T-helper 2 cell treated with Interferon-gamma antibody and Interleukin-4, amounts not matched to agents 5 μg/mL and 100 μg/mL, for 36 hours (primary cell): ENCODE measurements around the gene BABAM2.

Experiments used
- DNase-seq: peaks from one replicate; pipeline ENCODE4 v3.0.0; 2021; ENCODE audit warnings: low spot score
- H3K27ac Mint-ChIP-seq: one replicate; pipeline ENCODE4 v1.8.0; 2021; ENCODE audit warnings: mild to moderate bottlenecking, mixed read lengths
- H3K27me3 Mint-ChIP-seq: one replicate; pipeline ENCODE4 v1.8.0; 2021; ENCODE audit warnings: low read depth, mixed read lengths
- H3K36me3 Mint-ChIP-seq: one replicate; pipeline ENCODE4 v1.8.0; 2021; ENCODE audit warnings: low read depth, mixed read lengths
- H3K4me1 Mint-ChIP-seq: one replicate; pipeline ENCODE4 v1.8.0; 2021; ENCODE audit warnings: low read depth, mixed read lengths
- H3K4me3 Mint-ChIP-seq: one replicate; pipeline ENCODE4 v1.8.0; 2022; ENCODE audit warnings: mild to moderate bottlenecking, moderate library complexity, mixed read lengths
- H3K9me3 Mint-ChIP-seq: one replicate; pipeline ENCODE4 v1.8.0; 2021; ENCODE audit warnings: mixed read lengths

Gene BABAM2

GRCh38 chr2:28152585-28153280, 262.2 kb downstream of the BABAM2 start:
- Mint-ChIP-seq H3K4me1 (no peaks in the 10 kb centered on the region), H3K27ac (no peak overlapping the region), H3K4me3 (no peak overlapping the region), H3K27me3 (no peaks in the 10 kb centered on the region), H3K9me3 (peaks cover 25% of the 10 kb centered on the region), H3K36me3 (peaks cover 32% of the 10 kb centered on the region)
- no peak for DNase-seq

DNA sequence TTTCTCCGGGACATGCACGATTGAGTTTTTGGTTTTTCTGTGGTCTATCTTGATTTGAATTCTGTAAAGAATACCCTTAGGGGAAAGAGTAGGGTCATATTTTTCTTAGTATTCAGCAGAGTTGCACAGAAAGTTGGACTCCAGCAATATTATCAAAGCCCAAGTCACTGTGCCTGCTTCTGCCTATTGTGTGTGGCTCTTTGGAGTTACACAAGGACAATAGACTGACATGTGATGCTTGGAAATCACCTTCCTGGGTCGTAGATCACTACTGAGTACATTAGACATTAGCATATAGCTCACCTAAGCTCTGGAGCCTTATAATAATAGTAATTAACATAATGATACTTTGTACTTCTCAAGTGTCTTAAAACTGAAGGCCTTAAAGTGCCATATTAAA, 263.3 kb downstream of the BABAM2 start:
- Mint-ChIP-seq H3K27me3 (no peaks in the 10 kb centered on the region), H3K9me3 (peaks cover 21% of the 10 kb centered on the region), H3K27ac (no peak overlapping the region), H3K36me3 (peaks cover 27% of the 10 kb centered on the region), H3K4me1 (no peaks in the 10 kb centered on the region), H3K4me3 (no peak overlapping the region)
- DNase-seq: no peak

DNA sequence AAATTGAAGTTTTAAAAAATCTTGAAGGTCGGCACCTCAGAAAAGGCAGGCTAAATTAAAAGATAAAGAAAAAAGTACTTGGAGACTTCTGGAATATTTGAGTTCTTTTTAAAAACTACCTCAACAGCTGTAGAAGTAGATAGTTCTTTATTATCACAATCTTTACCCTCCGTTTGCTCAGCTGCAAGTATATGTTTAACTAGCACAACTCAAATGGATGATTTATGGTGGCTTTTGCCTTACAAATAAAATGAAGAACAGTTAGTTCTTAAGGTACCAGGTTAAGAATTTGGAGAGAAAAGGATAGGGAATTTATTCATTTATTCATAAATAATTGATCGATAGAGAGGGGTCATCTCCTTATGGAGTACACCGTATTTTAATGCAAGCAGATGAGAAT, 264.6 kb downstream of the BABAM2 start:
- no peak overlapping the region for H3K27ac Mint-ChIP-seq
- no peak for DNase-seq
- no peak overlapping the region for H3K4me3 Mint-ChIP-seq
- H3K36me3 Mint-ChIP-seq: peaks cover 28% of the 10 kb centered on the region
- no peaks in the 10 kb centered on the region for H3K4me1 Mint-ChIP-seq
- peaks cover 17% of the 10 kb centered on the region for H3K9me3 Mint-ChIP-seq
- H3K27me3 Mint-ChIP-seq: no peaks in the 10 kb centered on the region

GRCh38 chr2:28155627-28156026, 265.1 kb downstream of the BABAM2 start:
- H3K36me3 Mint-ChIP-seq: peaks cover 28% of the 10 kb centered on the region
- H3K4me3 Mint-ChIP-seq: no peak overlapping the region
- H3K4me1 Mint-ChIP-seq: no peaks in the 10 kb centered on the region
- DNase-seq: no peak
- peaks cover 17% of the 10 kb centered on the region for H3K9me3 Mint-ChIP-seq
- no peak overlapping the region for H3K27ac Mint-ChIP-seq
- H3K27me3 Mint-ChIP-seq: no peaks in the 10 kb centered on the region

GRCh38 chr2:28158791-28159190, 268.3 kb downstream of the BABAM2 start:
- H3K4me1 Mint-ChIP-seq: no peaks in the 10 kb centered on the region
- peaks cover 17% of the 10 kb centered on the region for H3K36me3 Mint-ChIP-seq
- peaks cover 17% of the 10 kb centered on the region for H3K9me3 Mint-ChIP-seq
- no peak overlapping the region for H3K4me3 Mint-ChIP-seq
- H3K27me3 Mint-ChIP-seq: no peaks in the 10 kb centered on the region
- no peak for DNase-seq
- no peak overlapping the region for H3K27ac Mint-ChIP-seq

GRCh38 chr2:28160986-28161425, 270.5 kb downstream of the BABAM2 start:
- Mint-ChIP-seq H3K4me1 (no peaks in the 10 kb centered on the region), H3K27me3 (no peaks in the 10 kb centered on the region), H3K36me3 (peaks cover 6% of the 10 kb centered on the region), H3K9me3 (peaks cover 6% of the 10 kb centered on the region), H3K4me3 (no peak overlapping the region), H3K27ac (no peak overlapping the region)
- no peak for DNase-seq

- no peak overlapping the region for H3K4me3 Mint-ChIP-seq
- no peak for DNase-seq
- no peak overlapping the region for H3K27ac Mint-ChIP-seq
- no peaks in the 10 kb centered on the region for H3K4me1 Mint-ChIP-seq
- no peaks in the 10 kb centered on the region for H3K27me3 Mint-ChIP-seq
- peaks cover 4% of the 10 kb centered on the region for H3K36me3 Mint-ChIP-seq
- H3K9me3 Mint-ChIP-seq: peaks cover 4% of the 10 kb centered on the region
Measured at GRCh38 chr2:28161466-28161865, 270.9 kb downstream of the BABAM2 start.

DNA sequence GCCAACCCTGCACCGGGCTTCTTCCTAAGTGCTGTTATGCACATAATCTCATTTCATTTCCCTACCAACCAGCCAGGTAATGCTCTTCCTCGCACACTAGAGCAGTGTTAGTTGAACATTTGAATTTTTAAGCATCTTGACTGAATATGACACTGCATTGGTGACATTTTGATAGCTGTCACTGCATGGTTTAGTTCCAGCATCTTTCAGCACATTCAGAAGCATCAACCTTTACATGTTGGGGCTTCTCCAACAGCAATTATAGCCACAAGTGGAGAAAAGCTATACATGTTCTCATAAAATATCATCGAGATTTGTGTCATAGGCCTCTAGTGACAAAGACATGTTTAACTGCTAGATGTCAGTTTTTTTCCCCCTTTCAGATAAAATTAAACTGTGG, 272.0 kb downstream of the BABAM2 start:
- H3K9me3 Mint-ChIP-seq: no peaks in the 10 kb centered on the region
- no peak overlapping the region for H3K27ac Mint-ChIP-seq
- H3K36me3 Mint-ChIP-seq: peaks cover 4% of the 10 kb centered on the region
- DNase-seq: no peak
- H3K4me3 Mint-ChIP-seq: no peak overlapping the region
- H3K4me1 Mint-ChIP-seq: no peaks in the 10 kb centered on the region
- no peaks in the 10 kb centered on the region for H3K27me3 Mint-ChIP-seq

DNA sequence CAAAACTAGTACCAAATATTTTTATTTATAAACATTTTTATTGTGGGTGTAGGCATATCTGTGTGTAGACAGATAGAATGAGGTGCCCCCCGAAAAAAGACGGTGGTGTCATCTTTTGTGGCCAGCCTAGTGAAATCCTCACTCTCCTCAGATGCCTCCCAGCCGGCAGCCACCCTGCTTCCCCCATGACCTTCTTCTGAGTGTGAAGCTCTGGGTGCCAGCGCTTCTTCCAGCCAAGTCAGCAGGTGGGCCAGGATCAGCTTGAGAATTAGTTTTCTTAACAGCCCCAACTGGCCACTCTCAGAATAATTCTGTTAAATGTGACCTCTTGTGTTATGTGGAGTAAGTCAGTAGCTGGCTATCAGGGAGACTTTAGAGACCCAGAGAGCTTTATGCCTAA, 272.5 kb downstream of the BABAM2 start:
- Mint-ChIP-seq H3K4me3 (no peak overlapping the region), H3K27ac (no peak overlapping the region), H3K9me3 (no peaks in the 10 kb centered on the region), H3K27me3 (no peaks in the 10 kb centered on the region), H3K4me1 (no peaks in the 10 kb centered on the region), H3K36me3 (peaks cover 4% of the 10 kb centered on the region)
- DNase-seq: no peak

DNA sequence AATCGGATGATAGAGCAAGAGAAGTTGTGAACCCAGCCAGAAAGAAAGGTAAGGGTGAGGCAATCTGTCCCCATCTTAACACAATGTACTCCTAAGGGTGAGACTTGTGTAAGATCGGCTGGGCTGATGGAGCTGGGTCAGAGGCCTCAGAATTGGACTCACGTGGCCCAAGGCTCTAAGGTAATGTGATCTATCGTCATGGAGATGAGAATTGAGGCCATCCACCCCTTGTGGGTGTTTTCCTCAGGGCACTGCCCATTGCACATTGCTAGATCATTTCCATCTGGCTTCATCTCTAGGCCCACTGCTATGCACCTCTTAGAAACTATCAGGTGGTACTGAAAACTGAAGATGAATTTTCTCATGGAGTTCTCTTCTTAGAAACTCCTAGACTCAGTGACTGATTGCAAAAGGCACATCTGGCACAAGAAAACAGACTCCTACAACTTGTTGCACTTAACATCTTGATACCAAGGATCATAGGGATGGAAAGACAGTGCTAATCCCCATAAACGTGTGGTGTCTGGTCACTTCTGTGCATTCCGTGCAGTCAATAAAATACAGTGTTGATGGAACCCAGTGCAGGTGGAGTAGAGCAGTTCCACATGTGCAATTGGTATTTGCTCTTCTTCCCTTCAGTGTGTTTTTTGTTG, 273.2 kb downstream of the BABAM2 start:
- Mint-ChIP-seq H3K4me3 (no peak overlapping the region), H3K36me3 (peaks cover 4% of the 10 kb centered on the region), H3K9me3 (no peaks in the 10 kb centered on the region), H3K27me3 (no peaks in the 10 kb centered on the region), H3K27ac (no peak overlapping the region), H3K4me1 (no peaks in the 10 kb centered on the region)
- no peak for DNase-seq

GRCh38 chr2:28164280-28164801, 273.8 kb downstream of the BABAM2 start:
- H3K9me3 Mint-ChIP-seq: no peaks in the 10 kb centered on the region
- no peak overlapping the region for H3K4me3 Mint-ChIP-seq
- H3K4me1 Mint-ChIP-seq: no peaks in the 10 kb centered on the region
- H3K36me3 Mint-ChIP-seq: peaks cover 2% of the 10 kb centered on the region
- no peaks in the 10 kb centered on the region for H3K27me3 Mint-ChIP-seq
- H3K27ac Mint-ChIP-seq: no peak overlapping the region
- no peak for DNase-seq

DNA sequence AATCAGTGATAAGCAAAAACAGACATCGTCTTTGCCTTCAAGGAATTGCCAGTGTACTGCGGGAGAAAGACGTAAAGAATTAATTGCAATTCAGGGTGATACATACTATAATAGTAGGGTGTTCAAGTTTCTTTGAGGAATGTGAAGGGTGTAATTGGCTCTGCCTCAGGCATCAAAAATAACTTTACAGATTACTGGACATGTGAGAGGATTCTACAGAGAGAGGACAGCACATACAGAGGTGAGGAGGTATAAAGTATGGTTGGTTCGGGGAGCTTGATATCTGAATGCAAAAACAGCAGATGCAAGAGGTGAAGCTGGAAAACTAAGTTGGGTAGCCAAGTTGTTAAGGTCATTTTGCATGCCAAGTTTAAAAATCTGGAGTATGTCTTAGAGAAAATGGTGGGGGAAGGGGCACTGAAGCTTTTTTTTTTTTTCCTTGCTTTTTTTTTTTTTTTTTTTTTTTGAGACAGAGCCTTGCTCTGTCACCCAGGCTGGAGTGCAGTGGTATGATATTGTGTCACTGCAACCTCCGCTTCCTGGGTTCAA, 274.6 kb downstream of the BABAM2 start:
- Mint-ChIP-seq H3K27ac (no peak overlapping the region), H3K4me1 (no peaks in the 10 kb centered on the region), H3K4me3 (no peak overlapping the region), H3K9me3 (no peaks in the 10 kb centered on the region), H3K27me3 (no peaks in the 10 kb centered on the region), H3K36me3 (peaks cover 2% of the 10 kb centered on the region)
- no peak for DNase-seq

DNA sequence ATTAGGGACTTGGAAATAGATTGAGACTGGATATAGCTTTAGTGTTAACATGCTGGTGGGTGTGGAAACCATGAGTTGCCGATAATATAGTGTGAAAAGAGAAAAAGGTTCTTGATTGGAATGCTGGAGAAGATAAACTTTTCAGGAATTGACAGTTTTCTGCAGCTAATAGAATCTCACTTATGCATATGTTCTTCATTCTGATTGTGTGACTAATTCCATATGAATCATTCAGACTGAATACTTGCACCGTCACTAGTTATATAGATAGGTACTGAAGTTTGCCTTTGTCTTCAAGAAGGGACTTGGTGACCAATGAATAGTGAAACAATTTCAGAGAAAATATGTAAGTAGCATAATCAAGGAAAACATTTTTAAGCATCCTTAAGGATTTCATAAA, 276.4 kb downstream of the BABAM2 start:
- H3K4me1 Mint-ChIP-seq: no peaks in the 10 kb centered on the region
- H3K4me3 Mint-ChIP-seq: no peak overlapping the region
- no peaks in the 10 kb centered on the region for H3K9me3 Mint-ChIP-seq
- H3K36me3 Mint-ChIP-seq: peaks cover 2% of the 10 kb centered on the region
- no peak overlapping the region for H3K27ac Mint-ChIP-seq
- H3K27me3 Mint-ChIP-seq: no peaks in the 10 kb centered on the region
- no peak for DNase-seq

GRCh38 chr2:28168376-28168775, 277.8 kb downstream of the BABAM2 start:
- no peak overlapping the region for H3K4me3 Mint-ChIP-seq

More at GRCh38 chr2:28168376-28168775, 277.8 kb downstream of the BABAM2 start:
- Mint-ChIP-seq H3K27ac (no peak overlapping the region), H3K27me3 (no peaks in the 10 kb centered on the region), H3K9me3 (no peaks in the 10 kb centered on the region), H3K36me3 (peaks cover 2% of the 10 kb centered on the region), H3K4me1 (no peaks in the 10 kb centered on the region)
- DNase-seq: no peak
